Hepatocyte (in vitro differentiated cells): ENCODE measurements around the gene RASA4. TPM values are rescaled to one million over a fixed set of nuclear protein-coding genes. Genes with fewer than 3 reads are reported as not detected.
"Not testable (repeated sequence)": the region's sequence is repeated elsewhere in the genome, so short reads cannot be mapped to it uniquely, and the experiment has no call there.

Experiments used
- DNase-seq: peaks from one replicate; pipeline ENCODE4 v3.0.0-alpha.2; 2016; ENCODE audit warnings: low spot score
- H2AFZ ChIP-seq: fragments of 200-600 bp; sonication (generic); 2 replicates; pipeline ENCODE4 v1.6.0; 2016; ENCODE audit warnings: antibody characterized with exemption, mild to moderate bottlenecking
- H3K27ac ChIP-seq: fragments of 200-600 bp; sonication (generic); 2 replicates; pipeline ENCODE4 v1.5.1; 2016; ENCODE audit warnings: mild to moderate bottlenecking
- H3K27me3 ChIP-seq: fragments of 200-600 bp; sonication (generic); 2 replicates; pipeline ENCODE4 v1.6.1; 2016
- H3K36me3 ChIP-seq: fragments of 200-600 bp; sonication (generic); replicated peaks from 2 replicates; pipeline ENCODE4 v1.5.1; 2016; ENCODE audit warnings: low read depth; ENCODE audit not compliant: insufficient read depth
- H3K4me1 ChIP-seq: fragments of 200-600 bp; sonication (generic); 2 replicates; pipeline ENCODE4 v1.5.1; 2016; ENCODE audit warnings: mild to moderate bottlenecking, moderate library complexity; ENCODE audit not compliant: insufficient read depth
- H3K4me2 ChIP-seq: fragments of 200-600 bp; sonication (generic); 2 replicates; pipeline ENCODE4 v1.6.0; 2016
- H3K4me3 ChIP-seq: fragments of 200-600 bp; sonication (generic); 2 replicates; pipeline ENCODE4 v1.5.1; 2016; ENCODE audit warnings: mild to moderate bottlenecking
- H3K79me2 ChIP-seq: fragments of 200-600 bp; sonication (generic); 2 replicates; pipeline ENCODE4 v1.6.0; 2017; ENCODE audit warnings: mild to moderate bottlenecking
- H3K9me2 ChIP-seq: fragments of 200-600 bp; sonication (generic); replicated peaks from 2 replicates; pipeline ENCODE4 v1.6.0; 2017; ENCODE audit warnings: mild to moderate bottlenecking; ENCODE audit not compliant: insufficient read depth
- H3K9me3 ChIP-seq: fragments of 200-600 bp; sonication (generic); 2 replicates; pipeline ENCODE4 v1.5.1; 2016; ENCODE audit warnings: low read depth, mild to moderate bottlenecking
- H4K20me1 ChIP-seq: fragments of 200-600 bp; sonication (generic); 2 replicates; pipeline ENCODE4 v1.6.0; 2016; ENCODE audit warnings: mild to moderate bottlenecking; ENCODE audit not compliant: insufficient read depth, poor library complexity, severe bottlenecking
- CTCF ChIP-seq: fragments of 200-600 bp; sonication (generic); IDR thresholded peaks from 2 replicates; pipeline ENCODE4 v1.5.1; 2016; ENCODE audit warnings: antibody characterized with exemption, mild to moderate bottlenecking; ENCODE audit not compliant: poor library complexity
- WGBS: methylation state at CpG from one replicate; pipeline ENCODE4 v1.1.6; 2016; ENCODE audit warnings: low lambda C conversion rate; ENCODE audit errors: missing lambda C conversion rate; 5-methylcytosine and 5-hydroxymethylcytosine counted together
- polyA plus RNA-seq: library from polyadenylated mRNA; unstranded; fragments of >200 nt; fragmentation: Nextera tagmentation; extraction: Ambion mirVana; gene quantifications from 2 replicates; pipeline ENCODE4 v1.2.1, GENCODE V29; 2016
- total RNA-seq: library from RNA; depleted of rRNA; stranded (reverse); fragments of >200 nt; gene quantifications from 2 replicates; pipeline ENCODE4 v1.2.3, GENCODE V29; 2014

Gene RASA4
- total and polyA plus RNA-seq, 2 experiments from 2014 or later, result 10.5 to 13.7 TPM

DNA sequence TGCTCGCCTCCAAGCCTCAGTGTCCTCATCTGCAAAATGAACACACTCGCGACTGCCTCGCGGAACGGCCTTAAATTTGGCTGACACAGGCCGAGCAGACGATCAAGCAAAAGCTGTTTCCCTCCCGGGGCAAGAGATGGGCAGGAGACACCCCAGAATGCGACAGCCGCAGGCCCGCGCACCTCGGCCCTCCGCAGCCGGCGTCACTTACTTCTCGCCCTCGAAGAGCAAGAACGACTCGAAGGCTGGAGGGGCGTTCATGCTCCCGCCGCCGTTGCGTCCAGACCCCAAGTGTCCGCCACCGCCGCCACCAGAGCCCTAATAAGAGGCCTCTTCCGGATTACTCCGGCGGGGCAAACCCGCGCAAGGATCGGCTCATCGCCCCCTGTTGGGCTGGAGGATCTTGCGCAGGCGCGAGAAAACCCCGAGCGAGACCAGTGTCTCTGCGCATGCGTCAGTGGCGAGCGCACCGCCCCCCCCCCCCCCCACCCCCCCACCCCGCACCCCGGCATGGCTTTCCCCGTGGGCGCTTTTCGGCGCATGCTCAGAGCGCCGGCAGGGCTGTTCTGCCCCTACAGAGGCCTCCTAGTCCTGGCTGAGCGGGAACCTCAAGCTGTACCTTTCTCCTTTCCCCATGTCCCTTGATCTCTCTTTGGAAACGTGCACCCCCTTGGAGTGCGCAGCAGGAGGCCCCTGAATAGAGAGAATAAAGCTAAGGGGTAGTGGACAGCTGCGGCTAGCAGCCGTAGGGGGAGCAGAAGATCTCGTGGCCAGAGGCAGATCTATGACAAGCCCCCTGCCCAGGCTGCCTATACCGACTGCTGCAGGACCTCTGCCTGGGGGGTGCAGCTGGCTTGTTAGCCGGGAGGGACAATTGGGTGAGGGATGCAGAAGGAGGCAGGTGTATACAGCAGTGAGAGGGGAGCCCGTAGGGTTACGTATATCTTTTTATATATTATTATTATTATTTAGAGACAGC lies 44.0 kb downstream of the RASA4 start, which contains the start of gene POLR2J3:
TSS of gene POLR2J3 (minus strand) at position 323 of the 979 bp plus-strand sequence. CDS start at position 261, 62 bp downstream.
- under 1% methylated on average over 26 of the region's 64 CpGs for WGBS
- not testable (repeated sequence) for H3K27me3 ChIP-seq, H3K4me2 ChIP-seq, H3K79me2 ChIP-seq, H3K27ac ChIP-seq, H3K9me2 ChIP-seq, H3K4me3 ChIP-seq, H2AFZ ChIP-seq, H3K4me1 ChIP-seq, H3K9me3 ChIP-seq, H3K36me3 ChIP-seq, H4K20me1 ChIP-seq
- TF ChIP-seq CTCF, result peak; percentile 49
- DNase-seq, result peak; percentile 85

- not testable (repeated sequence) for H3K79me2 ChIP-seq
- WGBS, result 100% methylated on average over 2 of the region's 11 CpGs
These were observed 47.9 kb downstream of the RASA4 start for GRCh38 chr7:102568620-102569019.

DNA sequence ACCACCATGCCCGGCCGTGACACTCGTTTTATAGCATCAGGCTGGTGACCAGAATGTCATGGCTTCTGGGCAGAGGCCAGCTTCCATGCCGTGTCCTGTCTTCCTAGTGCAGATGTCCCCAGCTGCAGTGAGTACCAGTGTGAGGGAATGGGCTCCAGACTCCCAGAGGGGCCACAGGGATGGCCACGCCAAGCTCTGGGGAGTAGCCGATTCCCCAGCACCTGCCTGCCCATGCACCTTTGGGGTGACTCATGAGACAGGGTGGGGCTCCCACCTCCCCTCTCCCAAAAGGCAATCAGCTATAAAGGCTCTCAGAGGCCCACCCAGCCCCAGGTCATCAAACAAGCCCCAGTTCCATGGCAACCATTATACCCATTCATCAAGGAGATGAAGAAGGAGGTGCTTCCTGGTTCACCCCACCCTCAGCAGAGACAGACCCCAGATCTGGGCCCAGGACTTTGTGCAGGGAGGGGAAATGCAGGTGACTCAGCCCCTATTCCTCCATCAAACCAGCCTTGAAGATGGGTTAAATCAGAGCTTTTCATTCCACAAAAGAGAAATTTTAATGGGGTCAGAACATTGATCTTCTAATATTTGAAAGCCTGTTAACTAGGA lies 65.6 kb downstream of the RASA4 start, which contains the start of gene SPDYE2:
TSS of gene SPDYE2 (plus strand) at position 419 of the 615 bp plus-strand sequence. CDS start 2,030 bp downstream, outside the sequence.
- not testable (repeated sequence) for H3K79me2 ChIP-seq, H3K9me3 ChIP-seq, DNase-seq, H3K4me1 ChIP-seq, H3K4me2 ChIP-seq, H3K27ac ChIP-seq, H3K27me3 ChIP-seq, H3K36me3 ChIP-seq, H4K20me1 ChIP-seq, H3K9me2 ChIP-seq, H2AFZ ChIP-seq, H3K4me3 ChIP-seq
- no CpG with 5 or more reads among the region's 6 CpGs for WGBS

More at GRCh38 chr7:102568620-102569019, 47.9 kb downstream of the RASA4 start:
- H3K9me3 ChIP-seq, H3K4me2 ChIP-seq, DNase-seq, H3K4me1 ChIP-seq, H3K36me3 ChIP-seq, H4K20me1 ChIP-seq, H2AFZ ChIP-seq, H3K4me3 ChIP-seq, H3K9me2 ChIP-seq, H3K27me3 ChIP-seq, H3K27ac ChIP-seq: not testable (repeated sequence)

- DNase-seq, H4K20me1 ChIP-seq, H2AFZ ChIP-seq, H3K79me2 ChIP-seq, H3K4me2 ChIP-seq, H3K27ac ChIP-seq, H3K9me2 ChIP-seq, H3K9me3 ChIP-seq, H3K4me1 ChIP-seq, H3K36me3 ChIP-seq, H3K27me3 ChIP-seq, H3K4me3 ChIP-seq: not testable (repeated sequence)
- no CpG with 5 or more reads among the region's 6 CpGs for WGBS
These were observed 70.2 kb downstream of the RASA4 start for GRCh38 chr7:102546353-102546752.

DNA sequence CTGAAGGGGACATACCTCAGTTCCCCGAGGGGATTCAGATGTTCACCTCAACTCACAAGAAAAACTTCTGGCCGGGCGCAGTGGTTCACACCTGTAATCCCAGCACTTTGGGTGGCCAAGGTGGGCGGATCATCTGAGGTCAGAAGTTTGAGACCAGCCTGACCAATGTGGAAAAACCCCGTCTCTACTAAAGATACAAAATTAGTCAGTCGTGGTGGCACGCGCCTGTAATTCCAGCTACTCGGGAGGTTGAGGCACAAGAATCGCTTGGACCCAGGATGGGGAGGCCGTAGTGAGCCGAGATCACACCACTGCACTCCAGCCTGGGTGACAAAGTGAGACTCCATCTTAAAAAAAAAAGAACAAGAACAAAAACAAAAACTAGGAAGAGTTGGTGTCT lies 71.3 kb downstream of the RASA4 start:
- H2AFZ ChIP-seq, H3K27ac ChIP-seq, H3K79me2 ChIP-seq, H4K20me1 ChIP-seq, H3K4me2 ChIP-seq, H3K9me3 ChIP-seq, H3K27me3 ChIP-seq, H3K4me3 ChIP-seq, H3K4me1 ChIP-seq, H3K36me3 ChIP-seq, DNase-seq, H3K9me2 ChIP-seq: not testable (repeated sequence)
- 97% methylated on average over 9 of the region's 12 CpGs for WGBS

DNA sequence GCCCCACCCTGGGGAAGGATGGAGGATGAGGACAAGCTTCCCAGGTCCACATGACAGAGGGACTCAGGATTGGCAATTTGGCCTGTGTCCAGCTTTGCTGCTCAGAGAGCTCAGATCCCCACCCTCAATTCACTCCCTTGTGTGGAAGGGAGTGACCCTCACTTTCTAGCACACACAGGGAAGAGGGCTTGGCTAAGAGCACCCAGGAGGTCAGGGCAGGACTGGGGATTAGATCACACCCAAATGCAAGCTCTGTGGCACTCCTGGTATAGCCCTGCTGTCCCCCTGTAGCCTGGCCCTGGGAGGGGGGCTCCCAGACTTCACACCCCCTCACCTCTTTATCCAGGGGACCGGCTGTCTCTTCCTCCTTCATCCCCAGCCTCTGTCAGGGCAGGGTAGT lies 72.2 kb downstream of the RASA4 start:
- H3K27me3 ChIP-seq, H2AFZ ChIP-seq, H3K27ac ChIP-seq, H3K4me3 ChIP-seq, H3K4me1 ChIP-seq, H3K79me2 ChIP-seq, H3K9me3 ChIP-seq, H3K36me3 ChIP-seq, DNase-seq, H4K20me1 ChIP-seq, H3K9me2 ChIP-seq, H3K4me2 ChIP-seq: not testable (repeated sequence)
- no CpG with 5 or more reads among the region's 1 CpG for WGBS

- WGBS, result no CpG with 5 or more reads among the region's 8 CpGs
- not testable (repeated sequence) for H3K4me3 ChIP-seq, DNase-seq, H3K27me3 ChIP-seq, H3K27ac ChIP-seq, H3K9me3 ChIP-seq, H3K4me1 ChIP-seq, H4K20me1 ChIP-seq, H3K36me3 ChIP-seq, H3K9me2 ChIP-seq, H3K79me2 ChIP-seq, H3K4me2 ChIP-seq, H2AFZ ChIP-seq
These were observed 73.0 kb downstream of the RASA4 start, which contains the start of gene UPK3BL2 for GRCh38 chr7:102543596-102543995. Gene UPK3BL2 (minus strand): TSS chr7:102543696. CDS start chr7:102543636, 60 bp downstream.

- DNase-seq, result not testable (repeated sequence)
These were observed 73.8 kb downstream of the RASA4 start for GRCh38 chr7:102542771-102543170.

More at GRCh38 chr7:102542771-102543170, 73.8 kb downstream of the RASA4 start:
- 92% methylated on average over 9 of the region's 11 CpGs for WGBS
- H3K4me1 ChIP-seq, H3K36me3 ChIP-seq, H3K27me3 ChIP-seq, H3K9me2 ChIP-seq, H2AFZ ChIP-seq, H3K4me3 ChIP-seq, H3K79me2 ChIP-seq, H3K4me2 ChIP-seq, H3K27ac ChIP-seq, H4K20me1 ChIP-seq, H3K9me3 ChIP-seq: not testable (repeated sequence)
